Measurements from ENCODE around the gene CD68.
"Not testable (repeated sequence)": the region's sequence is repeated elsewhere in the genome, so short reads cannot be mapped to it uniquely, and the experiment has no call there.

DNA sequence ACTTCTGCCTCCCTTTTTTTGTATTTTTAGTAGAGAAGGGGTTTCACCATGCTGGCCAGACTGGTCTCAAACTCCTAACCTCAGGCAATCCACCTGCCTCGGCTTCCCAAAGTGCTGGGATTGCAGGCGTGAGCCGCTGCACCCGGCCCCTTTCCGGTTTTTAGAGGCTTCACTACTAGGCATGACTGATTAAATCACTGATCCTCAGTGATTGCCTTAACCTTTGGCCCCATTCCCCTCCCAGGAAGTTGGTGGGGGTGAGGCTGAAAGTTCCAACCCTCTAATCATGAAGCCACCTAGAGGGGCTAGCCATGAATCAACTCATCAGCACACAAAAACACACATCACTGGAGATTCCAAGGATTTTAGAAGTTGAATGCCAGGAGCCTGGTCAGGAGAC is 18.1 kb downstream of the CD68 start:
- TF ChIP-seq CTCF, POLR2A (IDR thresholded peaks at IDR 0.05): not testable (repeated sequence)
